Measurements from ENCODE around the gene PRR5.

DNA sequence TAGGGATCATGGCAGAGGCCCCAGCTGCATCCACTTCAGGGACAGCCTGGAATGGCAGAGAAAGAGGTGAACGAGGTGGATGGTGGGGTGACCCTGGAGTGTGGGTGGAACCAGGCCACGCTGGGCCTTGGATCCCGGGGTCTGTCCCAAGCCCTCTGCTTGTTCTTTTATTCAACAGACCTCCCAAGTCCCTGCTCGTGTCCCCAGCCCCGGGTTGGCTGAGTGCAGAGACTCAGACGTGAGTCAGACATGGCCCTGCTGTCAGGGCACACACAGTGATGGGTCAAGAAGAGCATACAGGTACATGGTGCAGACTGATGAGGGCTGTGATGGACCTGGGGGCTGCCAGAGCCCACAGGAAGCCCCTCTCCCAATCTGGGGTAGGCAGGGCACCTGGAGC lies 57.0 kb downstream of the PRR5 start:
- TF ChIP-seq, protein P1, sequence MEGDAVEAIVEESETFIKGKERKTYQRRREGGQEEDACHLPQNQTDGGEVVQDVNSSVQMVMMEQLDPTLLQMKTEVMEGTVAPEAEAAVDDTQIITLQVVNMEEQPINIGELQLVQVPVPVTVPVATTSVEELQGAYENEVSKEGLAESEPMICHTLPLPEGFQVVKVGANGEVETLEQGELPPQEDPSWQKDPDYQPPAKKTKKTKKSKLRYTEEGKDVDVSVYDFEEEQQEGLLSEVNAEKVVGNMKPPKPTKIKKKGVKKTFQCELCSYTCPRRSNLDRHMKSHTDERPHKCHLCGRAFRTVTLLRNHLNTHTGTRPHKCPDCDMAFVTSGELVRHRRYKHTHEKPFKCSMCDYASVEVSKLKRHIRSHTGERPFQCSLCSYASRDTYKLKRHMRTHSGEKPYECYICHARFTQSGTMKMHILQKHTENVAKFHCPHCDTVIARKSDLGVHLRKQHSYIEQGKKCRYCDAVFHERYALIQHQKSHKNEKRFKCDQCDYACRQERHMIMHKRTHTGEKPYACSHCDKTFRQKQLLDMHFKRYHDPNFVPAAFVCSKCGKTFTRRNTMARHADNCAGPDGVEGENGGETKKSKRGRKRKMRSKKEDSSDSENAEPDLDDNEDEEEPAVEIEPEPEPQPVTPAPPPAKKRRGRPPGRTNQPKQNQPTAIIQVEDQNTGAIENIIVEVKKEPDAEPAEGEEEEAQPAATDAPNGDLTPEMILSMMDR (conservative IDR thresholded peaks at IDR 0.05; ENCODE audit: low read length): no peak
- TF ChIP-seq EZH2phosphoT487 (IDR thresholded peaks at IDR 0.05; ENCODE audit: borderline replicate concordance, low read depth, low read length): no peak
